GM21723 (cell line): Measurements from ENCODE around the gene PLA2G4A.

Experiments
- ATAC-seq: cut with Tn5 transposase; IDR thresholded peaks from one replicate; pipeline ENCODE4 v1.9.1; 2021; ENCODE audit warnings: mild to moderate bottlenecking, moderate library complexity; ENCODE audit not compliant: unreplicated experiment

PLA2G4A gene

GRCh38 chr1:187006896-187007295, 178.1 kb downstream of the PLA2G4A start:
- ATAC-seq: no peak

DNA sequence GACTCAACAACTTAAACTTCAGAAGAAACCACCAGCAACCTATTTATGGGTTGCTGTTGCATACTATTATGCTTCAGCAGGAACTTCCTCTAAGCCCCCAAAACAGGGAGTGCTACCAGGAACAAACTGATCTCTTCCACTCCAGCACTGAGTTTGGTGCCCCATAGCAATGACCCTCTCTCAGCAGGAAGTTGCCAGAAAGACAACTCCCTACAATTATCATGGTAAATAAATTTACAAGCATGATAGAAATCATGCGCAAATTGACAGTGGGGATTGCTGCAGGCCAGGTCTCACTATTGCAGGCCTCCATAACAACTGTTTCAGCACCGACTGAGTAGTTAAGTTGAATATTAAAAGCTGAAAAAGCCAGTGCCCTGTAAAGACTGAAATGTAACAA, 180.6 kb downstream of the PLA2G4A start:
- ATAC-seq: no peak

- ATAC-seq: no peak
Observed at GRCh38 chr1:187010571-187011309, 182.0 kb downstream of the PLA2G4A start.

DNA sequence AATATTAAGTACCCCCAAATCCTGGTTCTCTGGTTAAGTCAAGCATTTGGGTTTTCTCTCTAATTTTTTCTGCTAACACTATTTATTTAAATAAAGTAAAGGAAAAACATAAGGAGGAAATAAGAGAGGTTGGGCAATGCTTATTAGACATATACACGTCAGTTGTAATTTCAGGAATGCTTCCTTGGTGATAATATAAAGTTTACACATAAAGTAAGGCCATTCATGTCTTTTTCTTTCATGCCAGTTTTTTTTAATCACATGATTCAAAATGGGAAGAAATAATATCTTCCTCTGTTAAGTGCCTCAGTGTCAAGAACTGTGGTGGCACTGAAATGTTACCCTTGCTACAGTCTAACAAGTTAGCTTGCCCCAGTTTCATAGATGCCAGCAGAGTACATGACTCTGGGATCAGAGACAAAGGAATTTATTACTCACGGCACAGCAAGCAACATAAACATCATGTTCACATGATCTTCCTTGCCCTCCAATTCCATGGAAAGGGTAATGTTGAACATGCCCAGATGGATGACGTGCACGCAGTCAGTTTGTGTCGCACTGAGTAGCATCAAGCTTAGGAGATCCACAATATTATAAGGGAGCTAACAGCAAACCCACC, 184.9 kb downstream of the PLA2G4A start:
- no peak for ATAC-seq

DNA sequence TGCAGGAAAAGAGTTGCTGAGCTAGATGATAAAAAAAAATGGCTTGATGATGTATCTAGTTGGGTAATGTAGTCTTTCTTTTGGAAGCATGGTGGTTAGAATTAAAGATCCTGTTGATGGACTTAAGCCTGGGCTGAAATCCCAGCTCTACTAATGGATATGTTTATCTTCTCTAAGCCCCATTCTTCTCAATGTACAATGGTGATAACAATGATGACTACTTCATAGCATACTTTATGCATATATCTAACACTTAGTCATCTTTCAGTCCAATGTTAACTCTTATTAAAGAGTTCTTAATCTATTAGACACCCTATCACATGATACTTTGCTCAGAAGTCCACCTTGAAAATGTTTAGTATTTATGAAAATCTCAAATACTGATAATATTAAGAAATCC, 189.5 kb downstream of the PLA2G4A start:
- ATAC-seq: no peak

- no peak for ATAC-seq
Observed at GRCh38 chr1:187027253-187027652, 198.5 kb downstream of the PLA2G4A start.

DNA sequence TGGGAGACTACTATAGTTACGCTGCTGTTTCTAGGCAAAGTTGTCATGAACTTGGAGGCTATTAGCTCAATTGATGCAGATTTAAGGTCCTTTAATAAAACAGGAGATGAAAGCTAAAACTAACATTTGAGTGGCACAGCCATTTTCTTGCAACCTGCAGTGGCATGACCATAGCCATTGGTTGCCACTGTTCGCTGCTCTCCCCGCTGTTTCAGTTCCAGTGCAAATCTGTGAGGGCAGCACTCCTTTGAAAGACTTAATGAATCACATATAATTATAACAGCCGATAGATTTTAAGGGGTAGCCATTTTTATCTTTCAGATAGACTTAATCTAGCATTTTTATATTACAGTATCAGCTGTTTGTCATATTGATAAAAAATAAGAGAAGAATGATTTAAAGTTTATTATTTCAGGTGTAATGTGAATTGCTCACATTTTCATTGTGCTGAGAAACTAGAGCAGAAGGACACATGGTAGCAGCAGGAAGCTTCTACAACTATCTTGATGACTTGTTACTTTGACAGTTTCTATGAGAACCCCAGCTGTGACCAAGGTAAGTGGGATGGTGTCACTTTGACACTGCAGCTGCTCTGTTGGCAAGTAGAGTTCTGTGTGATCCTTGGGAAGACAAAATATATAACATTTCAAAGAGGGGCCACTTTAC, 203.7 kb downstream of the PLA2G4A start:
- ATAC-seq: no peak

- no peak for ATAC-seq
Observed at GRCh38 chr1:187032982-187033692, 204.4 kb downstream of the PLA2G4A start.

- no peak for ATAC-seq
Observed at GRCh38 chr1:187033693-187034390, 205.1 kb downstream of the PLA2G4A start.

DNA sequence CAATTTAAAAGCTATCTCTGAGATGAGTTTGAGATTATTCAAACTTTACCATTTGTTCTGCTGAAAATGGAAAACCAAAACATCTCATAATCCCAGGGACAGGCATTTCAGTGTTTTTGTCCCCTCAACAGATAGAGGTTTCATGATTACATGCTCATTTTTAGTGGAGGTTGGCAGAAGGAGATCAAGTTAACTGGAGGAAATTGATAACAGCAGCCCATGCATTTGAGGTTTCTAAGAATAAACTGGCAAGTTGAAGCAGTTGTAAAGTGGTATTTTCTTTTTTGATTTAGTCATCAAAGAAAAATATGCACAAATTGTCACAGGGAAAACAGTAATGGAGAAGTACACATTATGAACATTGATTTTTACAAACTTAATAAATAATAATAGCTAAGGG, 205.8 kb downstream of the PLA2G4A start:
- ATAC-seq: no peak

GRCh38 chr1:187037973-187038553, 209.3 kb downstream of the PLA2G4A start:
- ATAC-seq: no peak
